H9 (cell line): ENCODE measurements around the gene KRTAP19-2. TPM values are rescaled to one million over a fixed set of nuclear protein-coding genes. Genes with fewer than 3 reads are reported as not detected.

Experiments used
- DNase-seq: peaks from one replicate; pipeline ENCODE4 v3.0.0-alpha.2; 2017
- H2AFZ ChIP-seq: one replicate; pipeline ENCODE4 v1.6.1; 2013; ENCODE audit warnings: mild to moderate bottlenecking, low read length, control low read depth, moderate library complexity
- H2AK5ac ChIP-seq: 2 replicates; pipeline ENCODE4 v1.6.1; 2013; ENCODE audit warnings: low read length, control low read depth, mixed read lengths; ENCODE audit not compliant: insufficient read length
- H2BK120ac ChIP-seq: one replicate; pipeline ENCODE4 v1.6.1; 2013; ENCODE audit warnings: low read depth, mild to moderate bottlenecking, low read length, control low read depth, inconsistent platforms; ENCODE audit not compliant: poor library complexity, severe bottlenecking
- H2BK12ac ChIP-seq: 2 replicates; pipeline ENCODE4 v1.6.1; 2013; ENCODE audit warnings: low read length, control low read depth, mixed read lengths, low read depth; ENCODE audit not compliant: insufficient read length
- H2BK15ac ChIP-seq: 2 replicates; pipeline ENCODE4 v1.6.1; 2013; ENCODE audit warnings: low read depth, low read length, control low read depth
- H2BK20ac ChIP-seq: one replicate; pipeline ENCODE4 v1.6.1; 2013; ENCODE audit warnings: low read depth, mild to moderate bottlenecking, low read length, control low read depth, inconsistent platforms; ENCODE audit not compliant: poor library complexity, severe bottlenecking
- H2BK5ac ChIP-seq: 2 replicates; pipeline ENCODE4 v1.6.1; 2013; ENCODE audit warnings: low read length, control low read depth, mixed read lengths; ENCODE audit not compliant: insufficient read length
- H3K14ac ChIP-seq: 2 replicates; pipeline ENCODE4 v1.6.1; 2013; ENCODE audit warnings: low read length, control low read depth; ENCODE audit not compliant: insufficient read depth
- H3K18ac ChIP-seq: 2 replicates; pipeline ENCODE4 v1.6.1; 2013; ENCODE audit warnings: low read depth, mild to moderate bottlenecking, mixed read lengths, low read length, control low read depth; ENCODE audit not compliant: insufficient read length
- H3K23ac ChIP-seq: 2 replicates; pipeline ENCODE4 v1.6.1; 2013; ENCODE audit warnings: low read length, control low read depth, mixed read lengths, low read depth; ENCODE audit not compliant: insufficient read length
- H3K23me2 ChIP-seq: 2 replicates; pipeline ENCODE4 v1.6.1; 2013; ENCODE audit warnings: low read depth, mild to moderate bottlenecking, mixed read lengths, low read length, control low read depth; ENCODE audit not compliant: insufficient read length, poor library complexity, severe bottlenecking
- H3K27ac ChIP-seq: 2 replicates; pipeline ENCODE4 v1.5.1; 2013; ENCODE audit warnings: low read length, control low read depth, mixed read lengths, low read depth; ENCODE audit not compliant: insufficient read length
- H3K27me3 ChIP-seq: 2 replicates; pipeline ENCODE4 v1.6.1; 2013; ENCODE audit warnings: low read length, control low read depth, inconsistent platforms; ENCODE audit not compliant: insufficient read depth
- H3K4ac ChIP-seq: 2 replicates; pipeline ENCODE4 v1.6.1; 2013; ENCODE audit warnings: low read depth, mild to moderate bottlenecking, control low read depth, inconsistent platforms, low read length, moderate library complexity
- H3K4me1 ChIP-seq: 2 replicates; pipeline ENCODE4 v1.6.1; 2013; ENCODE audit warnings: low read length, control low read depth, inconsistent platforms; ENCODE audit not compliant: insufficient read depth
- H3K4me2 ChIP-seq: 2 replicates; pipeline ENCODE4 v1.6.1; 2013; ENCODE audit warnings: low read length, control low read depth, mixed read lengths; ENCODE audit not compliant: insufficient read length, insufficient read depth
- H3K56ac ChIP-seq: 2 replicates; pipeline ENCODE4 v1.6.1; 2013; ENCODE audit warnings: low read depth, mild to moderate bottlenecking, mixed read lengths, low read length, control low read depth; ENCODE audit not compliant: insufficient read length
- H3K79me1 ChIP-seq: 2 replicates; pipeline ENCODE4 v1.6.1; 2013; ENCODE audit warnings: low read depth, mild to moderate bottlenecking, moderate library complexity, low read length, control low read depth, inconsistent platforms; ENCODE audit not compliant: insufficient read depth, poor library complexity, severe bottlenecking
- H3K79me2 ChIP-seq: 2 replicates; pipeline ENCODE4 v1.6.1; 2013; ENCODE audit warnings: low read length, control low read depth, inconsistent platforms; ENCODE audit not compliant: insufficient read depth
- H3K9ac ChIP-seq: 2 replicates; pipeline ENCODE4 v1.6.1; 2013; ENCODE audit warnings: low read length, control low read depth, mixed read lengths; ENCODE audit not compliant: insufficient read length; ENCODE audit errors: extremely low read depth
- H3K9me3 ChIP-seq: one replicate; pipeline ENCODE4 v1.6.1; 2013; ENCODE audit warnings: low read depth, low read length, inconsistent platforms; ENCODE audit not compliant: control insufficient read depth
- H3T11ph ChIP-seq: one replicate; pipeline ENCODE4 v1.6.1; 2013; ENCODE audit warnings: mild to moderate bottlenecking, low read length, control low read depth, inconsistent platforms
- H4K20me1 ChIP-seq: one replicate; pipeline ENCODE4 v1.6.1; 2013; ENCODE audit not compliant: control insufficient read depth, insufficient read length, insufficient read depth
- H4K5ac ChIP-seq: 2 replicates; pipeline ENCODE4 v1.6.1; 2013; ENCODE audit warnings: low read depth, mild to moderate bottlenecking, mixed read lengths, low read length, control low read depth; ENCODE audit not compliant: insufficient read length
- H4K8ac ChIP-seq: replicated peaks from 2 replicates; pipeline ENCODE4 v1.6.1; 2013; ENCODE audit warnings: low read length, control low read depth, mixed read lengths, low read depth; ENCODE audit not compliant: insufficient read length
- H4K91ac ChIP-seq: 2 replicates; pipeline ENCODE4 v1.6.1; 2013; ENCODE audit warnings: low read depth, mild to moderate bottlenecking, moderate library complexity, mixed read lengths, low read length, control low read depth; ENCODE audit not compliant: insufficient read length
- H3K27ac Mint-ChIP-seq, 3 experiments: 2 replicates in 2 of 3; 3 replicates in 1 of 3; pipeline ENCODE4 v1.8.0; 2020 to 2021; ENCODE audit warnings: mixed read lengths in 3 of 3, mild to moderate bottlenecking in 1 of 3, moderate library complexity in 1 of 3
- H3K27me3 Mint-ChIP-seq: 2 replicates; pipeline ENCODE4 v1.8.0; 2021; ENCODE audit warnings: low read depth, mild to moderate bottlenecking, moderate library complexity, mixed read lengths
- H3K36me3 Mint-ChIP-seq, 3 experiments: 2 replicates in 2 of 3; 3 replicates in 1 of 3; pipeline ENCODE4 v1.8.0; 2020 to 2021; ENCODE audit warnings: low read depth in 3 of 3, mixed read lengths in 3 of 3; ENCODE audit not compliant: insufficient read depth in 1 of 3
- H3K4me1 Mint-ChIP-seq, 2 experiments: 2 replicates each; pipeline ENCODE4 v1.8.0; 2020; ENCODE audit warnings: mixed read lengths in 2 of 2
- H3K4me3 Mint-ChIP-seq, 2 experiments: 2 replicates in 1 of 2; 3 replicates in 1 of 2; pipeline ENCODE4 v1.8.0; 2020 to 2021; ENCODE audit warnings: mild to moderate bottlenecking in 2 of 2, mixed read lengths in 2 of 2, moderate library complexity in 1 of 2
- H3K9me3 Mint-ChIP-seq, 2 experiments: 2 replicates in 1 of 2; 3 replicates in 1 of 2; pipeline ENCODE4 v1.8.0; 2020; ENCODE audit warnings: mild to moderate bottlenecking in 2 of 2, mixed read lengths in 2 of 2, moderate library complexity in 1 of 2
- CTCF ChIP-seq: fragments of 200-600 bp; sonication (generic); conservative IDR thresholded peaks from 3 replicates; pipeline ENCODE4 v1.8.0; 2021; ENCODE audit warnings: antibody characterized with exemption, mild to moderate bottlenecking
- WGBS: extraction: QIAGEN DNeasy Blood & Tissue Kit; methylation state at CpG from one replicate; pipeline ENCODE4 v1.1.7; 2013; ENCODE audit warnings: missing lambda C conversion rate, low lambda C conversion rate, mixed read lengths; ENCODE audit not compliant: insufficient read length; ENCODE audit errors: extremely low coverage; 5-methylcytosine and 5-hydroxymethylcytosine counted together
- long read RNA-seq: library from polyadenylated mRNA; unstranded; transcript quantifications from one replicate; pipeline ENCODE4 v2.0.0, GENCODE V29; 2020
- total RNA-seq: library from RNA; stranded (reverse); gene quantifications from 2 replicates; pipeline ENCODE4 v1.2.1, GENCODE V29; 2021

Gene KRTAP19-2
- not detected in 2 replicates for total RNA-seq
- long read RNA-seq, result 0 reads

- WGBS, result no CpG with 5 or more reads among the region's 2 CpGs
- no peak within 1 kb of the TSS for H2BK20ac ChIP-seq
- no peaks in the 10 kb centered on the region for H3K23me2 ChIP-seq
- no peak within 1 kb of the TSS for H2BK12ac ChIP-seq
- no peak within 1 kb of the TSS for H2AK5ac ChIP-seq
- no peak within 1 kb of the TSS for H3K23ac ChIP-seq
- no peak within 1 kb of the TSS for H4K5ac ChIP-seq
- no peak for TF ChIP-seq CTCF
- H3K9me3 ChIP-seq, result peaks cover 18% of the 10 kb centered on the region
- H2AFZ ChIP-seq, result no peak within 1 kb of the TSS
- no peak within 1 kb of the TSS for H3K4ac ChIP-seq
- Mint-ChIP-seq H3K27ac (no peak within 1 kb of the TSS), H3K27me3 (no peaks in the 10 kb centered on the region), H3K4me3 (no peak within 1 kb of the TSS), H3K9me3 (peaks cover 36 to 42% of the 10 kb centered on the region in 2 experiments), H3K36me3 (peaks cover 9 to 35% (median 23%) of the 10 kb centered on the region in 3 experiments; a peak in 6 of 7 replicates), H3K4me1 (no peaks in the 10 kb centered on the region)
- no peak within 1 kb of the TSS for H2BK15ac ChIP-seq
- no peaks in the 10 kb centered on the region for H3K27me3 ChIP-seq
- H3T11ph ChIP-seq, result no peak within 1 kb of the TSS
- H3K18ac ChIP-seq, result no peak within 1 kb of the TSS
- no peaks in the 10 kb centered on the region for H4K20me1 ChIP-seq
- no peak for DNase-seq
- no peak within 1 kb of the TSS for H3K4me2 ChIP-seq
- H4K91ac ChIP-seq, result no peak within 1 kb of the TSS
- H3K79me2 ChIP-seq, result no peaks in the 10 kb centered on the region
- no peak within 1 kb of the TSS for H3K14ac ChIP-seq
- no peak within 1 kb of the TSS for H2BK120ac ChIP-seq
- H3K9ac ChIP-seq, result no peak within 1 kb of the TSS
- no peak within 1 kb of the TSS for H3K27ac ChIP-seq
- no peak within 1 kb of the TSS for H4K8ac ChIP-seq
- no peaks in the 10 kb centered on the region for H3K79me1 ChIP-seq
- no peaks in the 10 kb centered on the region for H3K4me1 ChIP-seq
- H2BK5ac ChIP-seq, result no peak within 1 kb of the TSS
- H3K56ac ChIP-seq, result no peak within 1 kb of the TSS
These were observed at the start of gene KRTAP19-2 for GRCh38 chr21:30487336-30487735. Gene KRTAP19-2 (minus strand): TSS chr21:30487436. CDS start chr21:30487348, 88 bp downstream.
